GM13977 (cell line): ENCODE measurements around the gene CPEB3.

Experiments
- DNase-seq: peaks from one replicate; pipeline ENCODE4 v3.0.0; 2012; ENCODE audit warnings: low spot score
- CTCF ChIP-seq: IDR thresholded peaks from 2 replicates; pipeline ENCODE4 v1.5.1; 2012; ENCODE audit warnings: mild to moderate bottlenecking, control low read depth; ENCODE audit not compliant: insufficient read depth; ENCODE audit errors: extremely low read depth, missing control alignments
- in situ Hi-C: fragments of 300-500 bp; cut with MboI; formaldehyde crosslinking; loops from one replicate; pipeline ENCODE4 v1.12.0; 2022; ENCODE audit warnings: low sequenced_read_pairs, low pct_unique_long_range_greater_than_20kb, mixed read lengths, inconsistent platforms; ENCODE audit not compliant: unreplicated experiment

CPEB3 gene

DNA sequence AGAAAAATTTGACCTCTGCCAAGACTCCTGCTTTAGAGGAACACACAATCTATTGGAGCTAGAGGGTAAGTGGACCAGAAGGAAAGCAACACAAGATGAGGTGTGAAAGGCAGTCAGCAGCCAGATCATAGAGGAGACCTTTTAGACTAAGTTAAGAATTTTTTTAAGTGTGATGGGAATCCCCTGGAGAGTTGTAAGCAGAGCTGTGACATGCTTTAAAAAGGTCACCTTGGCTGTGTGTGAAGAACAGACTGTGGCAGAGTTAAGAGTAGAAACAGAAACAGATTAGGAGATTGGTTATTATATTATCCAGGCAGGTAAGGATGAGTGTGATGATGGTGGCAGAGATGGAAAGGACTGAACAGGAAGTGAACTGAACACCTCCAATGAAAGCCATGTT lies 23.5 kb downstream of the CPEB3 start:
- no peak for TF ChIP-seq CTCF
- in situ Hi-C loops: no loop called here
- DNase-seq: peak; percentile 32

GRCh38 chr10:92265687-92266258 lies 25.1 kb downstream of the CPEB3 start:
- no peak for DNase-seq
- in situ Hi-C loops: no loop called here
- no peak for TF ChIP-seq CTCF

GRCh38 chr10:92264249-92264648 lies 26.6 kb downstream of the CPEB3 start:
- no peak for DNase-seq
- in situ Hi-C loops: no loop called here
- TF ChIP-seq CTCF: no peak

DNA sequence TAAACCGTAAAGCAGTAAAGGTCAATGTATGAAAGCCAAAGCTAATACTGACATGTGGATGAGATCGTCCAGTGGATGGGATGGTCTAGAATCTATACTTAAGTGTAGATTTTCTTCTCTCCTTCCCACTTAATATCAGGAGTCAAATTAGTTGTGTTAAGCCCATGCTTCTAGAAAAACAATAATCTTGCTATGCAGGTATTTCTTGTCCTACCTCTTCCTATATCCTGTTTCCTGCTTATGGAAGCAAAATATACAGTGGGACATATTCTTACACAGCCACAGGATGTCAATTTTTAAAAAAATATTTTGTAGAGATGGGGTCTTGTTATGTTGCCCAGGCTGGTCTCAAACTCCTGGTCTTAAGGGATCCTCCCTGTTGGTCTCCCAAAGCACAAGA lies 27.5 kb downstream of the CPEB3 start:
- no peak for DNase-seq
- in situ Hi-C loops: no loop called here
- TF ChIP-seq CTCF: no peak

DNA sequence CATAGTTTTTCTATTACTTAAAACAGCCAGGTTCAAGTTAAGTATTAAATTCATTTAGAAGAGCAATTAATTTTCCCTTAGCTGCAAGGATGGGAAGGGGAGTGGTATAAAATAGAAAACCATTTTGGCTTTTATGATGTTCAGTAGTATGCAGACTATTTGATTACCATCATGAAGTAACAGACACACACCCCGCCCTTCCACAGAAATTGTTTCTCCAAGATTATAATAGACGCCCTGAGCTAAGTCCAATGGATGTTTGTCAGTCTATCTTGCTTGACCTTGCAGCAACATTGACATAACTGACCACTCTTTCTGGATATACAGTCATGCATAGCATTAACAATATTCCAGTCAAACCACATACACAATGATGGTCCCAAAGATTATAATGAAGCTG lies 42.3 kb downstream of the CPEB3 start:
- no peak for DNase-seq
- no peak for TF ChIP-seq CTCF
- in situ Hi-C loops: no loop called here

DNA sequence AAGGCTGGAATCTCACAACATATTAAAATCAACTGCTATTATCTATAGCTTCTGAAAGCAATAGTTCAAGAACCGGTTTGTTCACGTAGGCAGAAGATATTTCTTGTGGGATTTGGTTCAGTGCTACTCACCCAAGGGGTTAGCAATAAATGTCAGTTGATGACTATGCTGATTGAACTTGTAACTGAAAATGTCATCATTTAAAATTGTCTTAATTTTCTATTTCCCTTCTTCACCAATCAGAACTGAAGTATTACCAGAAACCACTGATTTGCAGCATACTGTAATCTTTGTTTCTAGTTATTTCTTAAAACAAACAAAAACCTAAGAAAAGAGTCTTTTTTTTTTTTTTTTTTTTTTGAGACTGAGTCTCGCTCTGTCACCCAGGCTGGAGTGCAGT lies 46.1 kb downstream of the CPEB3 start:
- in situ Hi-C loops: no loop called here
- DNase-seq: peak; percentile 62
- TF ChIP-seq CTCF: no peak
